Glutamatergic neuron (in vitro differentiated cells): ENCODE data around the gene IGSF6. TPM values are rescaled to one million over a fixed set of nuclear protein-coding genes. Genes with fewer than 3 reads are reported as not detected.
"Not testable (repeated sequence)": the region's sequence is repeated elsewhere in the genome, so short reads cannot be mapped to it uniquely, and the experiment has no call there.

ENCODE experiments used
- DNase-seq: peaks from one replicate; pipeline ENCODE4 v3.0.0; 2022
- H3K27ac Mint-ChIP-seq: one replicate; pipeline ENCODE4 v1.8.0; 2020; ENCODE audit warnings: mild to moderate bottlenecking, mixed read lengths, inconsistent platforms; ENCODE audit not compliant: unreplicated experiment
- H3K27me3 Mint-ChIP-seq: one replicate; pipeline ENCODE4 v1.8.0; 2020; ENCODE audit warnings: mild to moderate bottlenecking, moderate library complexity, mixed read lengths, inconsistent platforms; ENCODE audit not compliant: unreplicated experiment
- H3K36me3 Mint-ChIP-seq: one replicate; pipeline ENCODE4 v1.8.0; 2020; ENCODE audit warnings: mild to moderate bottlenecking, mixed read lengths, inconsistent platforms; ENCODE audit not compliant: unreplicated experiment
- H3K4me1 Mint-ChIP-seq: one replicate; pipeline ENCODE4 v1.8.0; 2020; ENCODE audit warnings: mild to moderate bottlenecking, low read depth, mixed read lengths, inconsistent platforms; ENCODE audit not compliant: unreplicated experiment
- H3K4me3 Mint-ChIP-seq: one replicate; pipeline ENCODE4 v1.8.0; 2020; ENCODE audit warnings: mild to moderate bottlenecking, mixed read lengths, inconsistent platforms; ENCODE audit not compliant: unreplicated experiment
- H3K9me3 Mint-ChIP-seq: one replicate; pipeline ENCODE4 v1.8.0; 2020; ENCODE audit warnings: mild to moderate bottlenecking, moderate library complexity, mixed read lengths, inconsistent platforms; ENCODE audit not compliant: unreplicated experiment
- total RNA-seq: library from RNA; stranded (reverse); fragmentation: NEBNext Ultra II Directional; extraction: Animal tissue kit (Norgen Biotek cat#: 25700); gene quantifications from one replicate; pipeline ENCODE4 v1.2.1, GENCODE V29; 2021; ENCODE audit not compliant: unreplicated experiment
- TF ChIP-seq, protein P1 (sequence below): fragments of 200-600 bp; sonication (generic); IDR thresholded peaks from one replicate; pipeline ENCODE4 v1.5.0; 2021; ENCODE audit not compliant: partially characterized antibody, unreplicated experiment

Gene IGSF6
- total RNA-seq, 1 donor from 2014 or later: not detected

DNA sequence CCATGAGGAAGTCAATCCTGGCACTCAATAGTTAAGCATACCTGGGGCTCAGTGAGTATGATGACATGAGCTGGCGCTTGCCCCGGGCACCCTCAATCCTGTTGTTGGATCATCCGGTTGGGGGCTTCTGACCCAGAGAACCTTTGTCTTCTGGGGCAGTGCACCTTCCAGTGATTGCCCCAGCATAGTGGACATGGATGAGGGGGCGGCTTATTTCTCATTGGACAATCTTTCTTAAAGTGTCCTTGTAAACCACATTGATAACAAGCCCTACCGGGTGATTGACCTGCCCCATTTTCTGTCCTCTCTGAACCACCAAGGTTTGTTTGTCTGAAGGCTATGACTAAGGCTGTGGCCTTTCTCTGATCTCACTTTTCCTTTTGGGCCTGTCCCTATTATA, 18.2 kb downstream of the IGSF6 start:
- DNase-seq: no peak
- TF ChIP-seq, protein P1, sequence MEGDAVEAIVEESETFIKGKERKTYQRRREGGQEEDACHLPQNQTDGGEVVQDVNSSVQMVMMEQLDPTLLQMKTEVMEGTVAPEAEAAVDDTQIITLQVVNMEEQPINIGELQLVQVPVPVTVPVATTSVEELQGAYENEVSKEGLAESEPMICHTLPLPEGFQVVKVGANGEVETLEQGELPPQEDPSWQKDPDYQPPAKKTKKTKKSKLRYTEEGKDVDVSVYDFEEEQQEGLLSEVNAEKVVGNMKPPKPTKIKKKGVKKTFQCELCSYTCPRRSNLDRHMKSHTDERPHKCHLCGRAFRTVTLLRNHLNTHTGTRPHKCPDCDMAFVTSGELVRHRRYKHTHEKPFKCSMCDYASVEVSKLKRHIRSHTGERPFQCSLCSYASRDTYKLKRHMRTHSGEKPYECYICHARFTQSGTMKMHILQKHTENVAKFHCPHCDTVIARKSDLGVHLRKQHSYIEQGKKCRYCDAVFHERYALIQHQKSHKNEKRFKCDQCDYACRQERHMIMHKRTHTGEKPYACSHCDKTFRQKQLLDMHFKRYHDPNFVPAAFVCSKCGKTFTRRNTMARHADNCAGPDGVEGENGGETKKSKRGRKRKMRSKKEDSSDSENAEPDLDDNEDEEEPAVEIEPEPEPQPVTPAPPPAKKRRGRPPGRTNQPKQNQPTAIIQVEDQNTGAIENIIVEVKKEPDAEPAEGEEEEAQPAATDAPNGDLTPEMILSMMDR: no peak
- H3K27ac Mint-ChIP-seq: no peak overlapping the region
- H3K27me3 Mint-ChIP-seq: no peaks in the 10 kb centered on the region
- no peak overlapping the region for H3K4me3 Mint-ChIP-seq
- H3K36me3 Mint-ChIP-seq: peaks cover 3% of the 10 kb centered on the region
- H3K9me3 Mint-ChIP-seq: no peaks in the 10 kb centered on the region
- peaks cover 3% of the 10 kb centered on the region for H3K4me1 Mint-ChIP-seq

- H3K27me3 Mint-ChIP-seq, H3K4me1 Mint-ChIP-seq, H3K27ac Mint-ChIP-seq, H3K36me3 Mint-ChIP-seq, H3K9me3 Mint-ChIP-seq, DNase-seq, H3K4me3 Mint-ChIP-seq: not testable (repeated sequence)
These were observed 20.3 kb downstream of the IGSF6 start for GRCh38 chr16:21631951-21632575.

- not testable (repeated sequence) for H3K27me3 Mint-ChIP-seq, H3K4me3 Mint-ChIP-seq, H3K27ac Mint-ChIP-seq, H3K4me1 Mint-ChIP-seq, H3K36me3 Mint-ChIP-seq, DNase-seq, H3K9me3 Mint-ChIP-seq
These were observed 21.0 kb downstream of the IGSF6 start for GRCh38 chr16:21631376-21631775.

GRCh38 chr16:21630866-21631265, 21.5 kb downstream of the IGSF6 start:
- not testable (repeated sequence) for H3K27ac Mint-ChIP-seq, H3K27me3 Mint-ChIP-seq, DNase-seq, H3K4me1 Mint-ChIP-seq, H3K9me3 Mint-ChIP-seq, H3K36me3 Mint-ChIP-seq, H3K4me3 Mint-ChIP-seq

DNA sequence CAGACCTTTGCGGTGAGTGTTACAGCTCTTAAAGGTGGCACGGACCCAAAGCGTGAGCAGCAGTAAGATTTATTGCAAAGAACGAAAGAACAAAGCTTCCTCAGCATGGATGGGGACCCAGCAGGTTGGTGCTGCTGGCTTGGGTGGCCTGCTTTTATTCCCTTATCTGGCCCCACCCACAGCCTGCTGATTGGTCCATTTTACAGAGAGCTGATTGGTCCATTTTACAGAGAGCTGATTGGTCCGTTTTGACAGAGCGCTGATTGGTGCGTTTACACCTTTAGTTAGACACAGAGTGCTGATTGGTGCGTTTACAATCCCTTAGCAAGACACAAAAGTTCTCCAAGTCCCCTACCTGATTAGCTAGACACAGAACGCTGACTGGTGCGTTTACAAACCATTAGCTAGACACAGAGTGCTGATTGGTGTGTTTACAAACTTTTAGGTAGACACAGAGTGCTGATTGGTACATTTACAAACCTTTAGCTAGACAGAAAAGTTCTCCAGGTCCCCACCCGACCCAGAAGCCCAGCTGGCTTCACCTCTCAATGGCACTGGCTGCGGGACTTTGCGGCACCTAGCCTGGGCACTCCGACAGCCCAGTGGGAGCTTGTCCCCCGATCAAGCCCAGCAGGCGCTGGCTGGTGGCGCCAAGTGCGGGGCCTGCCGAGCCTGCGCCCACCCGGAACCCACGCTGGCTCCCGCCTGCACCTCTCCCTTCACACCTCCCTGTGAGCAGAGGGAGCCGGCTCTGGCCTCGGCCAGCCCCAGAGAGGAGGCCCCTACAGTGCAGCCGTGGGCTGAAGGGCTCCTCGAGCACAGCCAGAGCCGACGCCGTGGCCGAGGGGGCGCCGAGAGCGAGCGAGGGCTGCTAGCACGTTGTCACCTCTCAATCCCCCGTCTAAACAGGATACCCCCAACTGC, 22.5 kb downstream of the IGSF6 start:
- not testable (repeated sequence) for H3K4me3 Mint-ChIP-seq, H3K27ac Mint-ChIP-seq, H3K9me3 Mint-ChIP-seq, H3K36me3 Mint-ChIP-seq, H3K4me1 Mint-ChIP-seq, H3K27me3 Mint-ChIP-seq, DNase-seq

GRCh38 chr16:21628772-21629171, 23.6 kb downstream of the IGSF6 start:
- Mint-ChIP-seq H3K27ac (no peak overlapping the region), H3K36me3 (peaks cover 7% of the 10 kb centered on the region), H3K27me3 (no peaks in the 10 kb centered on the region), H3K4me3 (no peak overlapping the region), H3K9me3 (peaks cover 1% of the 10 kb centered on the region), H3K4me1 (no peaks in the 10 kb centered on the region)
- TF ChIP-seq, protein P1: no peak
- no peak for DNase-seq
